ENCODE measurements around the gene DSG3.

Gene DSG3

GRCh38 chr18:31430554-31430953, 17.0 kb upstream of the DSG3 start:
- DNase-seq: no peak

GRCh38 chr18:31432316-31432715, 15.2 kb upstream of the DSG3 start:
- no peak for DNase-seq

- no peak for DNase-seq
Observed at GRCh38 chr18:31436825-31437224, 10.7 kb upstream of the DSG3 start.

- no peak for DNase-seq
Observed at GRCh38 chr18:31438402-31438801, 9.1 kb upstream of the DSG3 start.

DNA sequence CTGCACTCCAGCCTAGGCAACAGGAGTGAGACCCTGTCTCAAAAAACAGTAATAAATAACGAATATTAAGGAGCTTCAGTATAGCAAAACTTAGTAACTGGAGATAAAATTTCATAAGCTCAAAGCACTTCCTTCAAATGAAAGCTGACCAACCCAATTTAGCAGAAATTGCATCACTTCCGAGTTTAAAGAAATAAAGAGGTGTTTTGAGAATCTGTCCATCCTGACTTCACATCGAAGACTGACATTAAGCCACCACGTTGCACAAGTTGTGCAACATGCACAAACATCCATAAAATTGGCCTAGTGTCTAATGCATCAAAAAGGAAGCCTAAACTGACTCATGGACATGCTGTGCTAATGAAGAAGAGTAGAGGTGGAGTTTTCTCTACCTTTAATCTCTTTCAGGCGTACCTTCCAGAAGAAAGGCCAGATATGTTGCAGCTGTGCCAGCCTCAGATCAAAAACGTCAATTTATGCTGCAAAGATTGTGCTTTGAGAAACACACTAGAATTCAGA, 7.7 kb upstream of the DSG3 start:
- DNase-seq: no peak

- no peak for DNase-seq
Observed at GRCh38 chr18:31440787-31441186, 6.8 kb upstream of the DSG3 start.

- DNase-seq: no peak
Observed at GRCh38 chr18:31441493-31441892, 6.0 kb upstream of the DSG3 start.

GRCh38 chr18:31444142-31444541, 3.4 kb upstream of the DSG3 start:
- no peak for DNase-seq

GRCh38 chr18:31445908-31446307, 1.6 kb upstream of the DSG3 start:
- no peak for DNase-seq

DNA sequence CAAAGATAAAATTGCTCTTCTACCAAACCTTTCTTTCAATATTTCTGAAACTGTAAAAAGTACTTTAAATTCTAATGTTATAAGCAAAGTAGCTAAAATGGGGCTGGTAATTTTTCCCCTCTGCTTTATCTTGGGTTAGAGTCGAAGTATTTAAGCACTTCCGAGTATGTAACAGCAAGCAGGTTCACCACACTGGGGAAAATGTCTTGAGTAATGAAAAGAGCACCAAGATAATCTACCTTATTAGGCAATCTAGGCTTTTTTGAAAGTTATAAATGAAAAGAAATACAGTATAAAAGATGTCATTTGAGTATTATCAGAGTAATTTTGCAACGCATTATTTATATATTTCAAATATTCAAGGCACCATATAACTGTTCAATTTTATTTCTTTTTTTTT, 687 bp upstream of the DSG3 start:
- DNase-seq: no peak

- no peak for DNase-seq
Observed at GRCh38 chr18:31450409-31450808, 2.9 kb downstream of the DSG3 start.

DNA sequence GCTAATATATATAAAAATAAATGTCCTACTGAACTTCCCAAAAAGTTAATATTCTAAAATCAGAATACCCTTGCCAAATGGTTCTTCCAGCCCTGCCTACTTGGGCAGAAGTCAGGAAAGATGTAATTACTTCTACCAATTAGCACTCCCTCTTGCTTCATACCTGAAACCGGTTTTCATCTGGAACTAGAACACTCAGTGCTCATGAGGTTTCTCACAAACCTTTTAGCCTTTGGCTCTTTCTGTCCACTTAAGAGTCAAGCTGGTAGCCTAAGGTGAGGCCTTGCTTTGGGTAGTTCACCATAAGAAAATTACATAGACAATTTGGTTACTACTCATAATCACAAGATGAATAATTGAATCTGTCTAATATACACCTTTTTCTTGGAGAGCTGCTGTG, 4.1 kb downstream of the DSG3 start:
- DNase-seq: no peak

- DNase-seq: no peak
Observed at GRCh38 chr18:31454066-31454708, 6.6 kb downstream of the DSG3 start.

GRCh38 chr18:31469629-31470028, 22.1 kb downstream of the DSG3 start:
- no peak for DNase-seq

GRCh38 chr18:31478688-31479087, 31.1 kb downstream of the DSG3 start:
- DNase-seq: no peak

DNA sequence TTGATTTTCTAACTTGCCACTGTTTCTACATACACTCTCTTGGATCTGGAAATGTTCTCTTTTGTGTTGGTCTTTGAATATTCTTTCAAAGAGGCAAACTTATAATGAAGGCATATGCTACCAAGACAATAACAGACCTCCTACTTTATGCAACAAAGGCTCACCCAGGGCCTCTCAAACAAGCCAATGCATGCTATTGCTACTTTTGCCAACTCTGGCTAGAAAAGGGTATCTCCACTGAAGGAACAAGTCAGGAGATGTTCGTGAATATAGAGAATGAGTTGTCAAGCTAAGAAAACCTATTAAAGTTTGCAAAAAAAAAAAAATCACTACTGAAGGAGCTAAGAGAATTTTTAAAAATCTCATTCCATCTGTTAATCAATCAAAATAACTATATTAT, 34.5 kb downstream of the DSG3 start:
- no peak for DNase-seq

- DNase-seq: no peak
Observed at GRCh38 chr18:31483396-31483795, 35.9 kb downstream of the DSG3 start.

- no peak for DNase-seq
Observed at GRCh38 chr18:31484461-31484860, 36.9 kb downstream of the DSG3 start.

DNA sequence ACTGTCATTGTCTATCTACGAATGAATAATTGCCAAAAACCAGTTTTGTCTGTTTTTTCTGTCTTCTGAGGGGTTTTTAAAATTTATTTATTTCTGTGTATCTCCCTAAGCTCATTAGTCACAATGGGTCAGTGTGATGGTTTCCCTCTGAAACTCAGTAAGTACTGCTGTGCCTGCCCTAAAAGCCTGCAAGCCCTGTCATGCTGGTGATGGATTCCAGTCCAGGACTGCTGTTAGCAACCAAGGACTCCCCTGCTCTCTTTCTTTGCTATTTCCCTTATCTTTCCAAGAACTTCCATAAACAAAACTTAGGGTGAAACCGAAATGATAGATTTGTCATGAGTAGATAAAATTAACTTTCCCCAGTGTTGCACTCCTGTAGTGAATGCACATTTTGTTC, 38.6 kb downstream of the DSG3 start:
- no peak for DNase-seq

DNA sequence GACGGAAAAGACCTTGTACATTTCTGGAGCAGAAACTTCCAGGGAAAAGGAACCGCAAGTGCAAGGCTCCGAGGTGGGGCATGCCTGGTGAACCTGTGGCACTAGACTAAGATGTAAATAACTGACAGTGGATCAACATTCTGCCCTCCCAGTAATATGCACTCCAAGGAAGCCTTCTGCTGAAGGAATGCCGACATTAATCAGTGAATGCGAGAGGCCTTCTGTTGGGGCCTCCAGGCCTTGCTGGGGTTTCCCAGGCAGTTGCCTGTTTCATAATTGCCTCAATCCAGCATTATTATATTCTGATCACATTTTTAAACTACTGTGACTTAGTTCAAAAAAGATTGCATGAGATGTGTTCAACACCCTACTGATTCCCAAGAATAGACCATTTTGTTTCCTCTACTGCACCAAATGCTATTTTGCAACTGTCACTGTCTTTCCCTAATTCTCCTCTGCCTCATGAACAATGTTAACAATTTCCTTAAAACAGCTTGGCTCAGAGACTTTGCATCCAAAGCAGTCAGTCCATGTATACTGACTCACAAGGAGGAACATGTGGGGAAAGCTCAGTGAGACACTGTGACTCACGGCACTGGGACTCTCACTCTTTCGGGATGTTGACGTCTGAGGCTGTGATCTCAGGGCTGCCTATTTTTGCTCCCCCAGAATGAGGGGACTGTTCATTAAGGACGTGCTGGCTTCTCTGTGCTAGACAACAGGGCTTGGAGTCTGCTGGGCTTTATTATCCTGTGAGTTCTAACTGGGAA, 39.9 kb downstream of the DSG3 start:
- no peak for DNase-seq

- no peak for DNase-seq
Observed at GRCh38 chr18:31489311-31489710, 41.8 kb downstream of the DSG3 start.

GRCh38 chr18:31490387-31490786, 42.8 kb downstream of the DSG3 start:
- no peak for DNase-seq

DNA sequence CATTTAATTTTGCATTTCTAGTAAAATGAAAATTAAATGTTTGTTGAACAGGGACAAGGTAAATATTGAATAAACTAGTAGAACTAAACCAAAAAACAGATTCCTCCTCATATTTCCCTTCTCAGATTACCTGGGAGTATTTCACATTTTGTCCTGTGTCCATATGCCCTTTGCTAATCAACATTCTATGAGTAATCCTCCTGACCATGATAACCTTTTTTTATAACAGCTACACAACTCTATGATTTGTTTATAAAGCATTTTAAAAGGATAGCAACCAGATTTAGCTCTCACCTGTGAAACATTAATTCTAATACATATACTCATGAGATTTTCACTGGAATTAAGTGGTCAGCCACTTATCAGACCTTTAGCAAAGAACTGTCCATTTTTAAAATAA, 43.3 kb downstream of the DSG3 start:
- no peak for DNase-seq

DNA sequence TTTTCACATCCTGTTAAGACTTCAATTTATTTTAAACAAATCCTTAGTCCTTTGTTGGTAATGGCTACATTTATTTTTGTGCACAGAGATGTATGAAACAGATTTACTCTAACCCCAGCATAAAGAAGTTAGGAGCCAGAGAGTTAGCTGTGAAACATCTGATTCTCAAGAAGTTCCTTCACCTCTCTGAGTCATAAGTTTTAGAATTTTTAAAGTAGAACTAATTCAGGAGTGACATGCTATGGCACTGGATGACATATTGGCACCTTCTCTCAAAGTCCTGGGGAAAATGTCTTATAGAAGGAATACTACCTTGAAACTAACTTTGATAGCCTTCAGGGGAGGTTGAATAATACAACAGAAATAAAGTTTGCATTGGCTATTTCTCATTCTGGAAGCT, 44.0 kb downstream of the DSG3 start:
- no peak for DNase-seq

GRCh38 chr18:31492671-31493070, 45.1 kb downstream of the DSG3 start:
- DNase-seq: no peak

Data from EL (cell line).